Stimulated activated naive CD8-positive, alpha-beta T cell treated with anti-CD3 and anti-CD28 coated beads, Interleukin-15, Interleukin-2, amounts not matched to agents 100 U/mL and 50 U/mL, for 24 hours (primary cell): ENCODE data around the gene RAB11FIP4.

Source experiments
- ATAC-seq: fragments of 150-1000 bp; cut with Tn5 transposase; one replicate; pipeline ENCODE4 v1.10.0; 2021
- DNase-seq: peaks from one replicate; pipeline ENCODE4 v3.0.0; 2021

Gene RAB11FIP4

DNA sequence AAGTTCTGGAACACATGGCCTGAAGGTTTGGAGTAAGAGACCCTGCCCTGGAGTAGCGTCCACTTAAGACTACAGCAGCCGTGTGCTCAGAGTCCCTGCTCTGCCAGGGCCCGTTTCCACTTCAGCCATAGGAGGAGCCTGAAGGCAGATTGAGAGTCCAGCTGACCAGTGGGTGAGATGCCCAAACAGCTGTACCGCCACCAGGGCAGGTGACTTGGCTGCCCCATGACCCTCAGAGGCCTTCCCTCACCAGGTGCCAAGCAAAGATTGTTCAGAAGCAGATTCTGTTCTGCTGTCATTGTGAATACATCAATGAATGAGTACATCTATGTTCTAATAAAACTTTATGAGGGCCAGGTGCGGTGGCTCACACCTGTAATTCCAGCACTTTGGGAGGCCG lies 178.8 kb downstream of the RAB11FIP4 start:
- ATAC-seq (no peak), DNase-seq (no peak)

DNA sequence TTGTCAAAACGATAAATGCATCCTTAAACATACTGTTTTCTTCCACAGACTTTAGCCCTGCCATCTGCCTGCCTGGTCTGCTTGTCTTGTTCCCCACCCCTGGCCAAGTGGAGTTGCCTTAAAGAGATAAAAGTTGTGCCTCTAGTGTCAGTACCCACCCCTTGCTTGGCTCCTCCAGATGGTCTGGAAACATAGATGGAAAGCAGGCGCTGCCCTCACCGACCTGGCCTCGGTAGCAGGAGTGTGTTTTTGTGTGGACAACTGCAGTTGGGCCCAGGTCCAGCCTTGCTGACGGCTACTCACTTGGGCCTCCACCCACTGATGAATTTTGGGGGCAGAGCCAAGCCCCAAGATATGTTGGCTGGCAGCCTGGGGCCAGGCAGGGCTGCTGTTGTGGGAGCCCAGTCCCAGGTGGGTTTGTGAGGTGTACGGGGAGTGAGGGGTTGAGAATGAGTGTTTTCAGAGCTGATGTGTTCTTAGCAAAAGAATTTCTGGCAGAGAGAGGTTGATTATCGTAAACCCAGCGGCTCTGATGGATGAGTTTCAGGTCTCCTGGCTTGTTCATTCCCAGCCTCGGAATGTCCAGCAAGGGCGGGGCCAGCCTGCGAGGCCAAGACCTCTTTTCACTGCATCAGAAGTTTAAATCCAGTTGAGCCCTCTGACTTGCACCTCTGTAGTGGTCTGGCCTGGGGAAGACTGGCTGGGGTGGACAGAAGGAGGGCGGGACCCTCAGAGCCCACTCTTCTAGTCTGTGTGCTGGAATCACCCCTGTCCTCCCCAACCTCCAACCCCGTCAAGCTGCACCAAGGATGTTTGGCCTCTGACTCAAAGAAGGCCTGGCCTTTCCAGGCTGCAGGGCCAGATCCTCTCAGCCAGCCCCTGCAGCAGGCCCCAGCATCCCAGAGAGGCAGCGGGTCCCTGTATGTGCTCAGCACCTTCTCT lies 179.7 kb downstream of the RAB11FIP4 start:
- ATAC-seq (no peak), DNase-seq (no peak)

- DNase-seq = no peak
- no peak for ATAC-seq
Observed at GRCh38 chr17:31572341-31572740, 180.9 kb downstream of the RAB11FIP4 start.

- no peak for DNase-seq
- no peak for ATAC-seq
Observed at GRCh38 chr17:31573047-31573446, 181.6 kb downstream of the RAB11FIP4 start.

DNA sequence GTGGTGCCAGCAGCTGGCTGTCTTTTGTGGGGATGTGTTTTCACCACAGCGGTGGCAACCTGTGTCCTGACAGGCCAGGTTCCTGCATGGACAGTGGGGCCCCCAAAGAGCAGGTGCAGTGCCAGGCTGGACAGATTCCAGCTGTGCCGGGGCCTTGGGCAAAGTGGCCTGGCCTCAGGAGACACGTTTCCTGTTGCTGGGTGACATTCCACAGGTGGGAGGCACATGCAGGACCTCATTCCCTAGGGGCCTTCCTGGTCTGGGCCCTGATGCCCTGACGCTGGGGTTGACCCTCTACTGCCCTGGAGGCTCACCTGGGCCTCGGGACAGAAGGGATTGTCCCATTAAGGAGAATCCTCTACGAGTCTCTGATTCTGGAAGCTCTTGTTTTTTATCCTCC lies 182.4 kb downstream of the RAB11FIP4 start:
- no peak for ATAC-seq

DNA sequence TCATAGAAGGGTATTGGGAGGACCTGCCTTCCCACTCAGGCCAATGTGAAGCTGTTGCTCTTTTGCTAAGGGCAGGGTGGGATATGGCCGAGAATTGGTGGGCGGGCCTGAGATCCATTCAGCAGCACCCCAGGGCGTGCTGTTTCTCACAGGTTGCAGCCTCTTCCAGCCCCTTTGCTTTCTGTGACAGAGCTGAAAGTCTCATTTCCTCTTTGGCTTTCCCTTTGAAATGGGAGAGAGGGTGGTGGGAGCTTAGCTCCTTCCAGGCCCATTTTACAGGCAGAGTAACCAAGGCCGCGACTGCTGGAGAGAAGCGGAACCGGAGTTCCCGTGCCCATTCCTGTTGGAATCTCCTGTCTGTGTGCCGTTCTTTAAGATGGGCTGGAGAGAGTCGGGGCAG lies 183.0 kb downstream of the RAB11FIP4 start:
- ATAC-seq (no peak), DNase-seq (no peak)

More for the DNA sequence above, 182.4 kb downstream of the RAB11FIP4 start:
- no peak for DNase-seq

DNA sequence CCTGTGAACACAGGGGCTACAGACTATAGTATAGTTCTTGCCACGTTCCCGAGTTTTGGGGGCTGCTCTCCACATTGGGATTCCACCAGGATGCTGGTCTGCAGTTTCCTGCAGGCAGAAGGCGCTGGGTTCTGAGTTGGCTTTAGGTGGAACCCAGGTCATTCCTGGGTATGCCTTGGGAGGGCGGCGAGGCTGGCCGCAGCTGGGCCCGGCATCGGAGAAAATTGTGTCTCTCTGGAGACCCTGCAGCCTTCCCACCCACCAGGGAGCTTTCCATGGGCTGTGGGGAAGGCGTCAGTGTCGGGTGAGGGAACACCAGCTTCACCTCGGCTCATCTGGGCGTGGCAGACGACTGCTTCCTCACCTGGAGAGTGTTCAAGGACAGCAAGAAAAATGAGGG lies 183.6 kb downstream of the RAB11FIP4 start:
- ATAC-seq (no peak), DNase-seq (no peak)

DNA sequence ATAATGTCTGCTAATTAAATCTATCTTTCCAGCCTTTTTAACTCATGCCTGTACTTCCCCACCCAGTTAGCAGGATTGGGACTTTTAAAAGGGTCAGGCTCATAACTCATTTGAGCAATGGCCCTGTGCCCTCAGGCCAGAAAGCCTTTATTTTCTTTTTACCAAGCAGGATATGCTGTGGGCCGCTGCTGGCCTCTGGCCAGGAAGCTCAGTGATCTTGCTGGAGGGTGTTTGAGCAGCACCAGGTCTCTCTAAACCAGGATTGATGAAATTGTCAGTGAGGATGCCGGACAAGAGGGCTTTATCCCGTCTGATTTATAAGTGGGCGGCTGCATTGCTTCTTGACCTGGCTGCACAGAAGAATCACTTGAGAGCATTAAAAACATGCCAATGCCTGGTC lies 187.8 kb downstream of the RAB11FIP4 start:
- DNase-seq (no peak), ATAC-seq (no peak)

DNA sequence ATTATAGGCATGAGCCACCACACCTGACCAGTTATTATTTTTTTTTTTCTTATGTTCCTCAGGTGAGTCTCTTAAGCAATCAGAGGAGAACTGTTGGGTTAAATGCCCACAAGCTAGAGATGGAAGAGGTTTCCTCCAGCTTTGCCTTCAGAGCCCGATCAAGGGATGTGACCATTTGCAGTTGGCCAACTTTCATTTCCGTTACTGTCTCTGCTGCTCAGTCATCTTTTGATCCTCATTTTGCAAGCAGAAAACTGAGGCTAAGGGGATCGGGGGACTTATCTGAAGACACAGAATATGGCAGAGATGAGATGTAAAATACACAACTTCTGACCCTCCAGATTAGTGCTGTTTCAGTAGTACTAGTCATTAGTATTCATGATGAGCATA lies 188.8 kb downstream of the RAB11FIP4 start:
- ATAC-seq (no peak), DNase-seq (no peak)

DNA sequence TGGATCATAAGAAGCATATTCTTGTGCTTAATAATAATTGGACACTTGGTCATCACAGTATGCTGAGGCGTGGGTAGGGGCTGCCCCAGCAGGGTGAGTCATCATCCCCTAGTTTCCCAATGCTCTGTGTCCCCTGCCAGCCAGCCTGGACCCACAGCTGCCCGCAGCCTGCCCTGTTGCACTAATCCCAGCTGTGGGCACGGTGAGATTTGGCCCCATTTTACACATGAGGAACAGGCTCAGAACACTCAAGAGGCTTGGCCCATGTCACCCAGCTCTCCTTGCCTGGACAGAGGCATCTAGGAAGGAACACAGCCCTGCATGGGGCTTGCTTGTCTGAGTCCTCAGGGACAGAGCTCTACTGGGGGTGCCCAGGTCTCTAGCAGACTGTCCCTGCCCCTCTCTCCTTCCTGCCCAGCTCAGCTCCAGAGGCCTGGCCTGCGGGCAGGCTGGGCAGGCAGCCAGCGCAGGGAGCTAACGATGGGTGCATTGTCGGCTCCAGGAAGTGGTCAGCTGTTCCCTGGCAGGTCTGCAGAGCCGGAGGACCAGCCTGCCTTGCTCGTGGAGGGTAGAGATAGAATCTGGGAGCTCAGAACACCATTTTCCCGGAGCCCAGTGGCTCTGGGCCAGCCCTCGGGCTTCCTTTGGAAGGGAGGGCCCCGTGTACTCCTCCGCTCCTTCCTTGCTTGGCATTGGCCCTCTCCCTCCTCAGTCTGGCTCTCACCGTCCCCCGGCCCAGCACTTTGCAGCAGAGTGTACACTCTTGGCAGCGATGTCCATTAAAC lies 189.4 kb downstream of the RAB11FIP4 start:
- ATAC-seq = peak; percentile 57
- DNase-seq = no peak

GRCh38 chr17:31581491-31581890 lies 190.0 kb downstream of the RAB11FIP4 start:
- ATAC-seq = no peak
- no peak for DNase-seq

- peak; percentile 41 for ATAC-seq
- no peak for DNase-seq
Observed at GRCh38 chr17:31582151-31582907, 190.9 kb downstream of the RAB11FIP4 start.

DNA sequence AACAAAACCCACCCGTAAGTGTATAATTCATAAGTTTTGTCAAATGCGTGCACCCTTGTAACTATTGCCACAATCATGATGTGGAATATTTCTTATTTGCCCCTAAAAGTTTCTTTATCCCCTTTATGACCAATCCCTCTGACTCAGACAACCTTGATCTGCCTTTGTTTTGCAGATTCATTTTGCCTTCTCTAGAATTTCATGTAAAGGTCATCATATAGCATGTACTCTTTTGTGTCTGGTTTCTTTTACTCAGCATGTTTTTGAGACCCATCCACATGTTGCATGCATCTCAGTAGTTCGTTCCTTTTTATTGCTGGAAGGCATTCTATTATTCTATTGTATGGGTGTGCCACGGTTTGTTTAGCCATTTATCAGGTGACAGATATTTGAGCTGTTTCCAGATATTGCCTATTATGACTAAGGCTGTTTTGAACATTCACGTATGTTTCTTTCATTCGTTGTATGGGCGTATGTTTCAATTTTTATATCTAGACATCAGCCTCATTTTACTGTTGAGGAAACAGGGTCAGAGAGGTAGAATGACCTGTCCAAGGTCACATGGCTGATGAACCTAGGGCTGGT lies 192.4 kb downstream of the RAB11FIP4 start:
- DNase-seq (no peak), ATAC-seq (no peak)

- no peak for ATAC-seq
Observed at GRCh38 chr17:31584438-31585279, 193.2 kb downstream of the RAB11FIP4 start.

GRCh38 chr17:31585280-31585630 lies 193.8 kb downstream of the RAB11FIP4 start:
- ATAC-seq (no peak), DNase-seq (no peak)

More at GRCh38 chr17:31584438-31585279, 193.2 kb downstream of the RAB11FIP4 start:
- DNase-seq = no peak

DNA sequence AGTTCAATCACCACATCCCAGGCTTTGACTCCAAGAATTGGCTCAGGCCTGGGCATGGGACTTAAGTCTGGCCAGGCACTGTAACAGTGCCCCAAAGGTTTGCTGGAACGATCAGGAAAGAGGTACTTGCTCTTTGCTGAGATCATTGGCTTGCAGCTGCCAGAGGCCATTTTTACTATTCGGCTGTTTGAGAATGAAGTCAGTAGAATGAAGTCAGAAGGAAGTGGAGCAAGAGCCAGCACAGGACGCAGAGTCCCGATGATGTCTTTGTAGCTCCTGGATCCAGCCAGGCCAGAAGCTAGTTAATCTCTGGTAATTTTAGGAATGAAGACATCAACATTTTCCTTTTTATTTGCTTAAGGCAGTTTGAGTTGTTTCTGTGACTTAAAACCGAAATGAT lies 195.5 kb downstream of the RAB11FIP4 start:
- DNase-seq (no peak), ATAC-seq (no peak)

- ATAC-seq = no peak
Observed at GRCh38 chr17:31587462-31587861, 196.0 kb downstream of the RAB11FIP4 start.

More at GRCh38 chr17:31587462-31587861, 196.0 kb downstream of the RAB11FIP4 start:
- DNase-seq = no peak
